Left lung (tissue), 10 donors: ENCODE results near the gene C4A. TPM values are rescaled to one million over a fixed set of nuclear protein-coding genes. Genes with fewer than 3 reads are reported as not detected.

ENCODE experiments used
- ATAC-seq: fragments of 200-7000 bp; cut with Tn5 transposase; one replicate; pipeline ENCODE4 v1.9.1; 2020; ENCODE audit warnings: moderate library complexity
- DNase-seq, 4 donors: peaks; one replicate each; pipeline ENCODE4 v3.0.0-alpha.2; 2013 to 2020
- H3K27ac ChIP-seq, 2 donors: fragments of 200-600 bp; sonication (generic) in 1 of 2; one replicate each; pipeline versions ENCODE4 v1.5.0 to v1.8.0; 2020 to 2021
- H3K27me3 ChIP-seq, 2 donors: fragments of 200-600 bp; sonication (generic) in 1 of 2; one replicate each; pipeline versions ENCODE4 v1.5.0 to v1.8.0; 2020 to 2021
- H3K36me3 ChIP-seq, 2 donors: fragments of 200-600 bp; sonication (generic) in 1 of 2; one replicate each; pipeline versions ENCODE4 v1.5.0 to v1.8.0; 2020 to 2021
- H3K4me1 ChIP-seq, 2 donors: fragments of 200-600 bp; one replicate each; pipeline ENCODE4 v1.8.0; 2021
- H3K4me3 ChIP-seq, 2 donors: fragments of 200-600 bp; sonication (generic) in 1 of 2; one replicate each; pipeline versions ENCODE4 v1.5.0 to v1.8.0; 2020 to 2021; ENCODE audit warnings: mild to moderate bottlenecking in 1 of 2
- H3K9me3 ChIP-seq, 2 donors: fragments of 200-600 bp; sonication (generic) in 1 of 2; one replicate each; pipeline versions ENCODE4 v1.5.0 to v1.8.0; 2020 to 2021
- CTCF ChIP-seq, 2 donors: fragments of 200-600 bp; sonication (generic) in 1 of 2; IDR thresholded peaks; one replicate each; pipeline versions ENCODE4 v1.5.0 to v1.8.0; 2021; ENCODE audit warnings: antibody characterized with exemption in 2 of 2
- intact Hi-C, 2 donors: fragments of 100-400 bp; cut with DNase I; formaldehyde crosslinking; loops; one replicate each; pipeline versions ENCODE4 v1.11.2 to v1.14.2; 2022
- polyA plus RNA-seq, 6 donors: library from polyadenylated mRNA; unstranded; fragments of 120-200 nt; gene quantifications; one replicate each; pipeline ENCODE4 v1.2.1, GENCODE V29; 2013; ENCODE audit not compliant: insufficient read length in 6 of 6
- total RNA-seq, 2 donors: library from RNA; stranded (reverse); fragmentation: NEBNext Ultra II Directional; extraction: Animal tissue kit (Norgen Biotek cat#: 25700); gene quantifications; one replicate each; pipeline ENCODE4 v1.2.1, GENCODE V29; 2021
- donor health status: DM: no; HTN: yes; CAD: no.
- donor health status: DM: no; HTN: no; CAD: no.

Gene C4A
- total and polyA plus RNA-seq, 8 donors = 5.9 to 124 (median 10.3) TPM

- intact Hi-C loops = no loop called here
- Histone ChIP-seq H3K9me3 (no peaks in the 10 kb centered on the region), H3K4me3 (no peak overlapping the region), H3K4me1 (peaks cover 11 to 21% of the 10 kb centered on the region in 2 donors), H3K27ac (no peak overlapping the region), H3K36me3 (peaks cover 0 to 91% of the 10 kb centered on the region in 2 donors), H3K27me3 (no peaks in the 10 kb centered on the region)
- no peak for TF ChIP-seq CTCF (IDR thresholded peaks at IDR 0.05)
- DNase-seq (no peak), ATAC-seq (no peak)
Measured at GRCh38 chr6:31966506-31966905, 15.4 kb upstream of the C4A start.

GRCh38 chr6:31966997-31967925, 14.6 kb upstream of the C4A start:
- DNase-seq = no peak
- Histone ChIP-seq H3K27ac (no peak overlapping the region), H3K36me3 (peaks cover 0 to 83% of the 10 kb centered on the region in 2 donors), H3K4me3 (no peak overlapping the region), H3K27me3 (no peaks in the 10 kb centered on the region), H3K9me3 (no peaks in the 10 kb centered on the region), H3K4me1 (peaks cover 11 to 22% of the 10 kb centered on the region in 2 donors)
- no peak for TF ChIP-seq CTCF (IDR thresholded peaks at IDR 0.05)
- intact Hi-C loops = no loop called here
- ATAC-seq = no peak

GRCh38 chr6:31967926-31968320, 13.9 kb upstream of the C4A start:
- intact Hi-C loops = no loop called here
- Histone ChIP-seq H3K9me3 (no peaks in the 10 kb centered on the region), H3K27me3 (no peaks in the 10 kb centered on the region), H3K27ac (no peak overlapping the region), H3K36me3 (peaks cover 0 to 76% of the 10 kb centered on the region in 2 donors), H3K4me1 (peaks cover 13 to 26% of the 10 kb centered on the region in 2 donors), H3K4me3 (no peak overlapping the region)
- TF ChIP-seq CTCF (IDR thresholded peaks at IDR 0.05) = no peak
- DNase-seq = peak in 1 of 4 donors; percentile 22
- no peak for ATAC-seq

GRCh38 chr6:31968326-31968725, 13.5 kb upstream of the C4A start:
- no peak overlapping the region for H3K4me3 ChIP-seq
- H3K9me3 ChIP-seq = no peaks in the 10 kb centered on the region
- DNase-seq = peak in 1 of 4 donors; percentile 69
- no peak for TF ChIP-seq CTCF (IDR thresholded peaks at IDR 0.05)
- intact Hi-C loops = no loop called here
- H3K4me1 ChIP-seq = peaks cover 17 to 30% of the 10 kb centered on the region in 2 donors
- no peak for ATAC-seq
- H3K36me3 ChIP-seq = peaks cover 0 to 72% of the 10 kb centered on the region in 2 donors
- H3K27me3 ChIP-seq = no peaks in the 10 kb centered on the region
- H3K27ac ChIP-seq = no peak overlapping the region
